B cell (primary cell): ENCODE results near the gene UCN2. TPM values are rescaled to one million over a fixed set of nuclear protein-coding genes. Genes with fewer than 3 reads are reported as not detected.

Experiments
- ATAC-seq: fragments of 200-7000 bp; cut with Tn5 transposase; one replicate; pipeline ENCODE4 v1.10.0; 2021; ENCODE audit warnings: low read depth, mild to moderate bottlenecking, moderate number of reproducible peaks, moderate library complexity
- CTCF ChIA-PET: fragments of 350-600 bp; sonication (Branson Sonifier 250); formaldehyde crosslinking; loops from one replicate; lab custom pipeline; 2021; ENCODE audit warnings: antibody characterized with exemption, inconsistent platforms; lab: Charles Lee
- POLR2A ChIA-PET: fragments of 350-600 bp; sonication (Branson Sonifier 250); formaldehyde crosslinking; loops from one replicate; lab custom pipeline; 2021; ENCODE audit warnings: antibody characterized with exemption; lab: Charles Lee
- DNase-seq: peaks from one replicate; pipeline ENCODE4 v3.0.0; 2013
- H2AFZ ChIP-seq: 2 replicates; pipeline ENCODE4 v1.6.1; 2012; ENCODE audit warnings: mild to moderate bottlenecking, low read depth, low read length; ENCODE audit not compliant: insufficient read depth, poor library complexity, severe bottlenecking
- H3K27ac ChIP-seq, 2 donors: 1 replicate in 1 of 2; 2 replicates in 1 of 2; pipeline ENCODE4 v1.5.1; 2012 to 2013; ENCODE audit warnings: low read length in 2 of 2, mild to moderate bottlenecking in 2 of 2, moderate library complexity in 1 of 2
- H3K27me3 ChIP-seq, 4 experiments: fragments of 200-600 bp in 1 of 4; sonication (generic) in 1 of 4; replicated peaks in 1 of 4; 1 replicate in 2 of 4; 2 replicates in 2 of 4; pipeline versions ENCODE4 v1.6.1 to v1.7.0; 2013 to 2016; ENCODE audit warnings: low read length in 3 of 4, mild to moderate bottlenecking in 2 of 4, mixed read lengths in 1 of 4, moderate library complexity in 1 of 4; ENCODE audit not compliant: insufficient read depth in 4 of 4, control insufficient read depth in 3 of 4; ENCODE audit errors: control extremely low read depth in 1 of 4
- H3K36me3 ChIP-seq, 2 experiments: replicated peaks in 1 of 2; 1 replicate in 1 of 2; 2 replicates in 1 of 2; pipeline versions ENCODE4 v1.6.1 to v1.7.1; 2013; ENCODE audit warnings: low read length in 1 of 2; ENCODE audit not compliant: insufficient read depth in 2 of 2, control insufficient read depth in 1 of 2; ENCODE audit errors: control extremely low read depth in 1 of 2, extremely low read depth in 1 of 2
- H3K4me1 ChIP-seq, 2 donors: fragments of 200-600 bp in 1 of 2; sonication (generic) in 1 of 2; 1 replicate in 1 of 2; 2 replicates in 1 of 2; pipeline versions ENCODE4 v1.5.1 to v1.6.1; 2013 to 2017; ENCODE audit warnings: low read length in 2 of 2; ENCODE audit not compliant: control insufficient read depth in 2 of 2, insufficient read depth in 2 of 2
- H3K4me2 ChIP-seq: replicated peaks from 2 replicates; pipeline ENCODE3; 2012; ENCODE audit warnings: mild to moderate bottlenecking, low read depth, low read length; ENCODE audit not compliant: poor library complexity, severe bottlenecking
- H3K4me3 ChIP-seq, 5 experiments: fragments of 200-600 bp in 1 of 5; sonication (generic) in 1 of 5; 1 replicate in 3 of 5; 2 replicates in 2 of 5; pipeline versions ENCODE4 v1.5.1 to v1.7.0; 2011 to 2016; ENCODE audit warnings: low read length in 4 of 5, mild to moderate bottlenecking in 4 of 5, low read depth in 2 of 5, control low read depth in 1 of 5, moderate library complexity in 1 of 5; ENCODE audit not compliant: insufficient read depth in 1 of 5; ENCODE audit errors: control extremely low read depth in 1 of 5, extremely low read depth in 1 of 5
- H3K79me2 ChIP-seq: fragments of 200-600 bp; sonication (generic); one replicate; pipeline ENCODE4 v1.6.0; 2016; ENCODE audit warnings: low read length; ENCODE audit not compliant: control insufficient read depth, insufficient read depth
- H3K9ac ChIP-seq: fragments of 200-600 bp; sonication (generic); 2 replicates; pipeline ENCODE4 v1.6.1; 2017; ENCODE audit warnings: mild to moderate bottlenecking, low read length, moderate library complexity
- H3K9me3 ChIP-seq, 3 donors: one replicate each; pipeline versions ENCODE4 v1.6.1 to v1.7.1; 2013; ENCODE audit warnings: low read length in 2 of 3; ENCODE audit not compliant: control insufficient read depth in 2 of 3, insufficient read depth in 1 of 3; ENCODE audit errors: control extremely low read depth in 1 of 3
- H4K20me1 ChIP-seq: 2 replicates; pipeline ENCODE4 v1.6.0; 2012; ENCODE audit warnings: mild to moderate bottlenecking, low read length; ENCODE audit not compliant: insufficient read depth, control insufficient read depth, poor library complexity, severe bottlenecking
- H3K27ac Mint-ChIP-seq: one replicate; pipeline ENCODE4 v1.8.0; 2021; ENCODE audit warnings: mixed read lengths
- H3K27me3 Mint-ChIP-seq: one replicate; pipeline ENCODE4 v1.8.0; 2021; ENCODE audit warnings: mixed read lengths
- H3K4me1 Mint-ChIP-seq: one replicate; pipeline ENCODE4 v1.8.0; 2021; ENCODE audit warnings: mixed read lengths
- H3K4me3 Mint-ChIP-seq: one replicate; pipeline ENCODE4 v1.8.0; 2021; ENCODE audit warnings: mixed read lengths
- H3K9me3 Mint-ChIP-seq: one replicate; pipeline ENCODE4 v1.8.0; 2022; ENCODE audit warnings: mixed read lengths; ENCODE audit not compliant: insufficient read depth
- CTCF ChIP-seq: fragments of 200-600 bp; IDR thresholded peaks from one replicate; pipeline ENCODE4 v1.8.0; 2022; ENCODE audit warnings: antibody characterized with exemption, mild to moderate bottlenecking
- EZH2 ChIP-seq: IDR thresholded peaks from 2 replicates; pipeline ENCODE4 v1.6.1; 2012; ENCODE audit warnings: borderline replicate concordance, low read depth, mild to moderate bottlenecking, moderate library complexity, low read length; ENCODE audit not compliant: insufficient read depth, poor library complexity, severe bottlenecking
- WGBS: methylation state at CpG from one replicate; pipeline ENCODE4 v1.1.5; 2013; ENCODE audit warnings: missing lambda C conversion rate; ENCODE audit not compliant: insufficient coverage; 5-methylcytosine and 5-hydroxymethylcytosine counted together
- intact Hi-C: fragments of 100-400 bp; cut with micrococcal nuclease; formaldehyde crosslinking; loops from one replicate; pipeline ENCODE4 v1.10.0; 2022
- polyA plus RNA-seq: library from polyadenylated mRNA; depleted of rRNA; stranded (reverse); fragments of >200 nt; gene quantifications from 2 replicates; pipeline ENCODE4 v1.2.3, GENCODE V29; 2012
- total RNA-seq, 2 donors: library from RNA; stranded (reverse); fragments of 120-200 nt in 1 of 2; gene quantifications; 1 replicate in 1 of 2; 2 replicates in 1 of 2; pipeline versions ENCODE4 v1.2.3 to v1.2.4, GENCODE V29; 2013 to 2022

The UCN2 gene
- total and polyA plus RNA-seq, 2 donors (not counting 1 experiment from before 2014, with no cell fraction given) = not detected

- TF ChIP-seq CTCF (no peak), EZH2 (no peak)
- DNase-seq = no peak
- H3K27me3 ChIP-seq = peaks cover 0 to 9% (median 1%) of the 10 kb centered on the region in 4 experiments
- peaks cover 25% of the 10 kb centered on the region for H3K27me3 Mint-ChIP-seq
- no peaks in the 10 kb centered on the region for H3K79me2 ChIP-seq
- H3K4me3 Mint-ChIP-seq = no peak overlapping the region
- H3K27ac ChIP-seq = no peak overlapping the region
- no peak overlapping the region for H3K27ac Mint-ChIP-seq
- ChIA-PET POLR2A (no interaction called here), CTCF (no interaction called here)
- ATAC-seq = no peak
- H4K20me1 ChIP-seq = no peaks in the 10 kb centered on the region
- no peaks in the 10 kb centered on the region for H3K36me3 ChIP-seq
- no peaks in the 10 kb centered on the region for H3K9me3 Mint-ChIP-seq
- no peak overlapping the region for H3K4me3 ChIP-seq
- no peak overlapping the region for H3K4me2 ChIP-seq
- intact Hi-C loops = no loop called here
- H3K9ac ChIP-seq = no peak overlapping the region
- no peaks in the 10 kb centered on the region for H3K4me1 ChIP-seq
- WGBS = 89% methylated on average over 5 of the region's 9 CpGs
- no peaks in the 10 kb centered on the region for H3K9me3 ChIP-seq
- no peak overlapping the region for H2AFZ ChIP-seq
- no peaks in the 10 kb centered on the region for H3K4me1 Mint-ChIP-seq
These were observed 21.3 kb upstream of the UCN2 start for GRCh38 chr3:48584836-48585235.

- no peak overlapping the region for H3K4me2 ChIP-seq
- Mint-ChIP-seq H3K27ac (no peak overlapping the region), H3K4me1 (no peaks in the 10 kb centered on the region), H3K9me3 (no peaks in the 10 kb centered on the region), H3K4me3 (no peak overlapping the region), H3K27me3 (peaks cover 4% of the 10 kb centered on the region)
- CTCF ChIA-PET = no interaction called here
- intact Hi-C loops = no loop called here
- 90% methylated on average over 10 of the region's 14 CpGs for WGBS
- POLR2A ChIA-PET = no interaction called here
- no peak overlapping the region for H3K4me3 ChIP-seq
- H2AFZ ChIP-seq = no peak overlapping the region
- no peak for TF ChIP-seq EZH2
- TF ChIP-seq CTCF = no peak
- ATAC-seq (no peak), DNase-seq (no peak)
- no peak overlapping the region for H3K27ac ChIP-seq
- no peaks in the 10 kb centered on the region for H3K79me2 ChIP-seq
- no peaks in the 10 kb centered on the region for H3K36me3 ChIP-seq
- no peaks in the 10 kb centered on the region for H3K27me3 ChIP-seq
- no peak overlapping the region for H3K9ac ChIP-seq
- H3K9me3 ChIP-seq = no peaks in the 10 kb centered on the region
- H4K20me1 ChIP-seq = no peaks in the 10 kb centered on the region
- H3K4me1 ChIP-seq = no peaks in the 10 kb centered on the region
These were observed 18.3 kb upstream of the UCN2 start for GRCh38 chr3:48581621-48582481.
